Stimulated activated CD8-positive, alpha-beta memory T cell treated with anti-CD3 and anti-CD28 coated beads, Interleukin-7, amount 100 ng/mL, for 24 hours (primary cell): ENCODE data around the gene TRAF3.
"Not testable (repeated sequence)": the region's sequence is repeated elsewhere in the genome, so short reads cannot be mapped to it uniquely, and the experiment has no call there.

Experiments
- DNase-seq: peaks from one replicate; pipeline ENCODE4 v3.0.0-alpha.2; 2020; ENCODE audit warnings: low read depth

Gene TRAF3

DNA sequence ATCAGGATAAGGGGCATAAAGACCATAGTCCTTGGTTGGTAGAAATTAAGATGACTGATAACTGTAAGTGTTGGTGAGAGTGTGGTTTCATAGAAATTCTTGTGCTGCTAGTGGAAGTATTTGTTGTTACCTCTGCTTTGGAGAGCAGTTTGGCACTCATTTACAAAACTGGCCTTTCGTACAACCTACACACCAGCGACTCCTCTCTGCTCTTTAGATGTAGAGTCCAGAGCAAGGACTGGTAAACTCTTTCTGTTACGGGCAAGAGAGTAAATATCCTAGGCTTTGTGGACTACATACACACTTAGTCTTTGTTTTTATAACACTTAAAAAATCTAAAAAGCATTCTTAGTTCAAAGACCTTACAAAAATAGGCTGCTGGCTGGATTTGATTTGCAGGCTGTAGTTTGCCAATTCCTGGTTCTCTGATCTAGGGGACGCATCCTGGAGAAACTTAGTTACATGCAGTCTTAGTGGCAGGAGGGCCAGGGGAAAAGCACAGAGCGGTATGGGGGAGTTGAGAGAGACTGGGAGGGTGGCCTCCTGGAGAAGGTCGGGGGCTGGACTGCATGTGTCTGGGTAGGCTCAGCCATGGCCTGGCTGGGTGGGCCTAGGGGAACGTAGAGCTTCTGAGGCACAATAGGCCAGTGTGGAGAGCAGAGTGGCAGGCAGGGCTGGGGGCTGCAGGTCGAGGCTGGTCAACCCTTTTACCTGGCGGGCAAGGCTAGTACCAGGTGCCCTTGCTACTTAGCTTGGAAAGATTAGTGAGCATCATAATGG lies 89.9 kb downstream of the TRAF3 start:
- DNase-seq: no peak

DNA sequence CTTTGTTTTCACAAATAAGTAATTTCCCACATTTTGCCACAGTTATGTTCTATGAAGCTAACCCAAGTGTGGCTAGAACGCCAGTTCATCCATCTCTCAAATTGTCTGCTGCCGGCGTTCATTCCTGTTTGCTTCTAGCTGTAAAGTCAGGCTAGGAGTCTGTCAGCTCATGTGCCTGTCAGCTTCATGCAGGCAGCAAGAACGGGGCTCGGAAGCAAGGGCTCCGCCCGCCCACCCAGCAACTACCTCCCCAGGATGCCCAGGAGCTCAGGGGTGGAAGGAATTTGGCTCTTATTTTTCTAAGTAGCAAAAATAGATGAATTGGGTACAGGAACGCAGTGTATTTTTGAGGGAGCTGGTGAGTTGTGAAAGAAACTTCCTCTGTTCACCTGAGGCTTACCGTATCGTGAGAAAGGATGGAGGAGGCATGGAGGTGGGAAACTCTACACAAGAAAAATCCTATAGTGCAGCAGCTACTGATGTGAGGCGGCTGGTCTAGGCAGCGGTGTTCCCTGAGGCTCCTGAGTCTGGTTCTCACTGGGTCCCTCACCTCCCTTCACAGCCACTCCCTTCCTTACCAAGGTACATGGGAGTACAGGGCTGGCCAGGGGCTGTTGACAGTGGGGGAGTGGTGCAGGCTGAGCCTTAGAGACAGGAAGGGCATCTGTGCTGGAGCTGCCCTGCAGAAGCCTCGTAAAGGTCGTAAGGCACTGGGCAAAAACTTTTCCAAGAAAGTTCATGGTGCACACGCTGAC lies 90.8 kb downstream of the TRAF3 start:
- no peak for DNase-seq

DNA sequence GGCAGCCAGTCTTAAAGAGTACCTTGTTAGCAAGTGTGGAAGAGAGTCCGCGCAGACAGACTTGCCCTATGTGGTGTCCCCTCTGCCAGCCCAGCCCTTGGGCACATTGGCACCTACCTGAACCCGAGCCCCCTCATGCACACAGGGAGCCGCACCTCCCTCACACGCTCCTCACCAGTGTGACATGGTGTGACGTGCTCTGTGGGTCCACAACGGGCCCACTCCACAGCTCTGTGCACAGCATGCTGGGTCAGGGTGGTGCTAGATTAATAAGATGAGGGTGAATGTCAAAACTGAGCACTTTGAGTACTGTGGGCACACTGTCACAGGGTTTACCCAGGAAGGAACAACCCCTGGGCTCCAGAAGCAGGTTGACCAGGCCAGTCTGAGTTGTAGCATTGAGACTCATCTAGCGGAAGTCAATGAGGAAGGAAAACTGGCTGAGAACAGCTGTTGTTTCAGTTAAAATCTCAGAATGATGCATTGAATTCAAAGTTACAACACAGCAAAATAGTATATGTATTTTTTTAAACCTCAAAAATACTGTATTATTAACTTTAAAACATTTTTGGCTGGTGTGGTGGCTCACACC lies 91.8 kb downstream of the TRAF3 start:
- DNase-seq: no peak

DNA sequence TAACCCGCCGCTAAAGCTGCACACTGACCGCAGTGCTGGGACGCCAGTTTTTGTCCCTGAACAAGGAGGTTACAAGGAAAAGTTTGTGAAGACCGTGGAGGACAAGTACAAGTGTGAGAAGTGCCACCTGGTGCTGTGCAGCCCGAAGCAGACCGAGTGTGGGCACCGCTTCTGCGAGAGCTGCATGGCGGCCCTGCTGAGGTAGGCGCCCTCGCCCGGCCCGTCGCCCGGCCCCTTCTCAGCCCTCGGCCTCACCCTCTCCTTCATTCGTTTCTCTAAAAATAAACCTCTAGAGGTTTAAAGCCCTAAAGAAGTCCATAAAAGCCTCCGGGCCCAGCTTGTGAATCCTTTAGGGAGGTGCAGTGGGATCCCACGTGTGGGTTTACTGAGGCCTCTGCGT lies 93.0 kb downstream of the TRAF3 start:
- no peak for DNase-seq

GRCh38 chr14:102870994-102871831 lies 94.0 kb downstream of the TRAF3 start:
- no peak for DNase-seq

GRCh38 chr14:102872020-102872419 lies 94.8 kb downstream of the TRAF3 start:
- no peak for DNase-seq

DNA sequence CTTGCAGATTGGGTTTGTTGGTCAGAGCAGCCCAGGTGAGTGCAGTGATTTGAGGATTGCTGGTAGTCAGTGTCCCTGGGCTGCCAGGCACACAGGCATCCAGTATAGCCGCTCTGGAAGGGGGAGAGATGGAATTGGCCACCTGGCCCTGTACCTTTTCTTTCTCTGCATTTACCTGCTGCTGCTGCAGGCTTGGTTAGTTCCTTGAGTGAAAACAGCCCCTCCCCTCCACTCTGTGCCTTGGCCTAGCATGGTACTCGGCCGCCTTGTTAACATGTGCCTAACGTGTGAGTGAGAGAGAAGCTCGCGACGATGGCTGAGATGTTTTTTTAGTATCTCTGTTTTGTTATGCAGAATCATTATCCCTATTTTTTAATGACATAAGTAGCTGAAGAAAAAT lies 95.9 kb downstream of the TRAF3 start:
- DNase-seq: no peak

DNA sequence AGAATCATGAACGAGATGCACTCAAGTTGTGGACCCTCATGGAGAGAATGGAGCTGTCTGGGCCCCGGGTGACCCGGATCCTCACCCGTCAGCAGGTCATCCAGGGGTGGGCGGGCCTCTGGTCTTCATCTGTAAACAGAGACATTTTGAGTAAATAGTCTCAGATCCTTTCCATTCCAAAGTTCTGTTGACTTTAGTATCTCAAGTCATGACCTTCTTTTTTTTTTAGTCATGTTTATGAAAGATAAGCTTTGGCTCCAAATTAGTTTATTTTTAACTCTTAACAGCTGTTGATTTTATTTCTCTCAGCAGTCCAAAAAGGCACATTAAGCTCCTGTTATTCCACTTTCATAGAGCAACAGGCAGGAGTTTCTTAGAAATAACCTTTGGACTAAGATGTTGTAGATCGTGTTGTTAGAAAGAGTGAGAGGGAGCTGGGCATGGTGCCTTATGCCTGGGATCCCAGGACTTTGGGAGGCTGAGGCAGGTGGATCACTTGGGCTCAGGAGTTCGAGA lies 96.4 kb downstream of the TRAF3 start:
- no peak for DNase-seq

GRCh38 chr14:102875652-102876051 lies 98.4 kb downstream of the TRAF3 start:
- no peak for DNase-seq

- DNase-seq: not testable (repeated sequence)
These were observed 100.3 kb downstream of the TRAF3 start for GRCh38 chr14:102877511-102877910.

GRCh38 chr14:102878174-102878969 lies 101.1 kb downstream of the TRAF3 start:
- no peak for DNase-seq

- no peak for DNase-seq
These were observed 101.8 kb downstream of the TRAF3 start for GRCh38 chr14:102878970-102879460.

DNA sequence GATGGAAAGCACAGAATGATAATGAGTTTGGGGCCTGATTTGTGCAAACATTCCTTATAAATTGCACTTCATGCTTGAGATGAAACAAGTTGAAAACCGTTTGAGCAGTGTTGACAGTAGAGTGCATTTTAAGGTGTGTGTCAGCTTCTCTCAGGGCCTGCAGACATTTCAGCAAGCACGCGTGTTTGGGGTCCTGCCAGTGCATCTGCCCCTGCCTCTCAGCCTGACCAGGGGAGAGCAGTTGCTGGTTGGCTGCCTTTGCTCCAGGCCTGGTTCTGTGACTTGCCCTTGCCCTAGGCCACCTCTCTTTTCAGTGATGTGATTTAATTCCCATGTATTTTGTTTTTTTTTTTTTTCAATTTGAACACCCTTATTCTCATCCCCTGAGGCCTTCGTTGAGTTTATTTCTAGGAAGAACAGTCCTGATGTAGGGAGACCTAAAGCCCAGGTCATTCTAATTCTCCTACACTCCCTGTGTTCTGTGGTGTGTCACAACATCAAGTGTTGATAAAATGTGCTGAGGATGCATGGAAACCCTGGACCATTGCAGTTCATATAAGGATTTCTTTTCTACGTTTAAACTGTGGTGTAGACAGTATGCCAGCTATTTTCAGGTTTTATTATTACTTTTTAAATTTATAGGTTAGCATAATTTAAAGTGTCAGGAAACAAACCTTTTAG lies 105.1 kb downstream of the TRAF3 start:
- DNase-seq: no peak

DNA sequence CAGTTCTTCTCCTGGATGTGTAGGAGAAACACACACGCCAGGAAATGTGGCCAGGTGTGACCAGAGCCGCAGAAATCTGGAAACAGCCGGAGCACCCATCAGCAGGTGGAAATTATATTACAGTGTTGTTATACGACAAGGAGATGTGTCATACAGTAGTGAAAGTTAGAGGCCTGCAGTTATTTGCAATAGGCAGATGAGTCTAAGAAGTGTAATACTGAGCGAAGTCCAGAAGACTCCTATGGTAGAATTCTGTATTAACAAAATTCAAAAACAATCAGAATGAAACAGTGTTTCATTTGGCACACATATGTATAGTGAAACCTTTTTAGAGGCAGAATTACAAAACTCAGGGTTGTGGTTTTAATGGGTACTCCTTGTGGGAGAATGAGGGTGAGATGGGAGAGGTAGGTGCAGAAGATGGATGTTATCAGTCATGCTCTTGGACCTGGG lies 105.9 kb downstream of the TRAF3 start:
- no peak for DNase-seq

- DNase-seq: no peak
These were observed 106.3 kb downstream of the TRAF3 start for GRCh38 chr14:102883554-102883953.

DNA sequence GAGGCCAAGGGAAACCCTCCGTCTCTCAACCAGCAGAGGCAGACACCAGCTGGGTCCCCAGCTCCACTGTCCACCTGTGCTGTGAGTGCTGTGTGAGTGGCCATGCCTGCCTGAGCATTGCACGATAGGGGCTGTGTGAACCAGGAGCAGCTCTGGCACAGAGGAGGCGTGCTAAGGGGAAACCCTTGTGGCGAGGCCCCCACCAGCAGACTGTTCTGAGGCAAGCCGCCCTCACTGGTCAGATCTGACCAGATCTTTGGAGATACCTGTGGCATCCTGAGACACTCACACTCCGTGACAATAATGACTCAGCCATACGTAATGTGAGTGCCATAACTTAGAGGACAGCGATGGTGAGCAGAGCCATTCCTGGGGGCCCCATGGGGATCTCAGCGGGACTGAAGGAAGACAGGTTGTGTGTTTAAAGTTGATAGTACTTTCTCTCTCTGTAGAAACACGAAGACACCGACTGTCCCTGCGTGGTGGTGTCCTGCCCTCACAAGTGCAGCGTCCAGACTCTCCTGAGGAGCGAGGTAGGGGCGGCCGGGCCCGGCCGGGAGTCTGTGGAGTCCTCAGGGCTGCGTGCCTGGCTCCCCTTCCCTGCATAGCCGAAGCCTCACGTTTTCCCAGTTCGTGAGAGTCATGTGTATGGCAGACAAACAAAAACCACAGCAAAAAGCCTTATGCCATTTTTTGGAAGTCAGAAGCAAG lies 108.6 kb downstream of the TRAF3 start:
- no peak for DNase-seq

GRCh38 chr14:102888748-102889147 lies 111.5 kb downstream of the TRAF3 start:
- DNase-seq: no peak

DNA sequence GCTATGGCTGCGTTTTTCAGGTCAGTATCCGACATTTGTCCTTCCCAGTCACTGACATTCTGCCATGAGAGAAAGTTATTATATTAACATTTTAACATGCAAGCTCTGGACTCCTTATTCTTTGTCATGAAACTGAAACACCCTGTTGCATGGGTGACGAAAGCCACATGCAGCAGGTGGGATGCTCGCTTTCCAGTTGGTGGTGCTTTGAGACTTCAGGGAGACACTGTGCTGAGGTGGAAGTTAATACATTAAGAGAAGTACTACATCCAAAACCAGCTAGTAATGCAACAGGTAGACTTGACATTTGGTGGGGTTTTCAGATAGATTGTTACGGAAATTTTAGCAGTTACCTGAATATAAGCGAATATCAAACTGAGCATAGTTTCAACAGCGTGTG lies 112.4 kb downstream of the TRAF3 start:
- DNase-seq: no peak

GRCh38 chr14:102891111-102891510 lies 113.9 kb downstream of the TRAF3 start:
- no peak for DNase-seq

DNA sequence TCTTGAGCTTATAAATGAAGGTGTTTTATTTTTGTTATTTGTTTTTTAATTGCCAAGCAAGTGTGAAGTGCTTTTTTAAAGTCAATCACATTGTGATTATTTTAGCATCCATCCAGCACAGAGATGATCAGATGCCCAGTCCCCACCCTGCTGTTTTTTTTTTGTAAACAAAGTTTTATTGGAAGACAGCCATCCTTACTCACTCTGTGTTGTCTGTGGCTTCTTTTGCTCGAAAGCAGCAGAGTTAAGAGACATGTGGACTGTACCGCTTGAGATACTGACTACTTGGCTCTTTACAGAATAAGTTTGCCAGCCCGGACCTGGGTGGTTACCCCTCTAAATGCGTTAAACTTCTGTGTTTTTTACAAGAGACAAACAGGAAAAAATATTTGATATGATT lies 114.3 kb downstream of the TRAF3 start:
- DNase-seq: no peak
